Right kidney (tissue), 1 donor: ENCODE results near the gene CD8A.
"Not testable (repeated sequence)": the region's sequence is repeated elsewhere in the genome, so short reads cannot be mapped to it uniquely, and the experiment has no call there.

ENCODE experiments used
- DNase-seq: peaks from one replicate; pipeline ENCODE4 v3.0.0-alpha.2; 2016

Gene CD8A

DNA sequence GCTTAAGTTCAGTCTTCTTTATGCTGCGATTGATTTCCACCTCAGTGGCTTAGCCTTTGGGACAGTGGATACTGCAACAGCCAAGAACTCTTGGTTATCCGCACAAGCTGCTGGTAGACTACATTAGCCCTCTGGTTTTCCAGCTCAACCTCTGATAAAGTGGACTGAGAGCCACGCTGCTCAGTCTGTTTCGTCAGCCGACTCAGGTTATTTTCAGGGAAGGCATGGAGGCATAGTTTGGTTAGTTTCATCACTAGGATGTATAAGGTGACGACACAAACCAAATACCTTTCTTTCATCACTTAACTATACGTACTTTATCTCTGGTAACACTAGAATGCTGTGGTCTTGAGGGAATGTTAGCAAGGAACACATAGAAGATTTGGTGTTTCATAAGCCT, 14.2 kb downstream of the CD8A start:
- no peak for DNase-seq

DNA sequence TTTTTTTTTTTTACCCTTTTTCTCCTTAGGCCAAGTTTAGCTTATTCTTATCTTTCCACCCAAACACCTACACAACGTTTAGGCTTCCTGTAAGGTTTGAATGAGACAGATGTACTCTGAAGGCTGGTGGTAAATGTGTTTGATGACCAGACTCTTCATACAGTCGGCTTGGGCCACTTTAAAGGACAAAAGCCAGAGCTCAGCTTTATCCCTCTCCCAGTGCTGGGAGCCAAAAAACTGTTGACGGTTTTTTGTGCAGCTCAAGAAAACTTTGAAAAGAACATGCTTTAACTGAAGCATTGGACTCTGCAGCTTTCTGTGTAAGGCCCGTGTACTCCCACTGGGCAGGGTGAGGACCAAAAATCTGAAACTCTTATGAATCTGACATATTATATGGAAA, 15.4 kb downstream of the CD8A start:
- no peak for DNase-seq

DNA sequence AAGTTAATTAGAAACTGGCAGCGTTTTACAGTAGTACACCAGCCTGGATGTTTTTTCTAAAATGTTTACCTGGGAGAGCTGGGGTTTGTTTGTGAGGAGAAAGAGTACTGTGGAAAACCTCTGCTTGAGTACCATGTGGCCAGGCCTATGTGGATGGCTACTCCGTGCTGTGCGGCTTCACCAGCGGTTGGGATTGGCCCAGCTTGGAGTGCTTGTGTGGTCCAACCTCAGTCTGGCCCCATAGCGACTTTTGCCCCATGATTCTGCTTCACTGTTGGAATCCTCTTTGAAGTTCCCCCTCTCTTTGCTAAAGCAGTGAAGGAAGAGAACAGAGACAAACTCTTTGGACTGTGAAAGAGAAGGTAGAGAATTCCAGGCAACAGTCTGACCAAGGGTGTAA, 15.9 kb downstream of the CD8A start:
- no peak for DNase-seq

DNA sequence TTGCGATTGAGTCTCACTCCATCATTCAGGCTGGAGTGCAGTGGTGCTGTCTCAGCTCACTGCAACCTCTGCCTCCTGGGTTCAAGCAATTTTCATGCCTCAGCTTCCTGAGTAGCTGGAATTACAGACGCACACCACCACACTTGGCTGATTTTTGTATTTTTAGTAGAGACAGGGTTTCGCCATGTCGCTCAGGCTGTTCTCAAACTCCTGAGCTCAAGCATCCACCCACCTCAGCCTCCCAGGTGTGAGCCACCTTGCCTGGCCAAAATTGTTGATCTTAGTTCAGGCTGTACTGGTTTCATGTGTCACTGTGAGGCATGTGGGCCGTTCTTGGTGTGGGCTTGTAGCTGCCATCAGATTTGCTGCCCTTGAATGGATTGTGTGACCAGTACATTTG, 18.1 kb downstream of the CD8A start:
- DNase-seq: no peak

DNA sequence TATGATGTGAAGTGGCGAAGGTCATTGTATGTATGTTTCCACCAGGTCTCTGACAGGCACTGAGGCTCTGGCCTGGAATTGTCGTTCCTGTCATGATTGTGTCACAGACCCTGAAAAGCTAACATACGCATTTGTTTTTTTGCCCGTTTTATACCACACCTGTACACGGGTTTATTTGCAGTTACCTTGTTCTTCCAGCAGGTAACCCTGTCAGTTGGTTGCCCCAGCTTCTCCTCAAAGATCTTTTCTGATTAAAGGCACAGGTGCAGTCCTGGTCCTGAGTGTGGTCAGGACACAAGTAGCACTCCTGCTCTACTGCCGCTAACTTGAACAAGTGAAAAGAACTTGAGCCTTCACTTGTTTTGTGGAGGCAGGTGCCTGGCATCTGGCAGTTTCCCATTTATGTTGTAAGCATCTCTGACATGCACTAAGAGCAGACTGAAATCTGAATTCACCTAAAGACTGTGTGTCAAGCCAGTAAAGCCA, 19.9 kb downstream of the CD8A start:
- DNase-seq: no peak

DNA sequence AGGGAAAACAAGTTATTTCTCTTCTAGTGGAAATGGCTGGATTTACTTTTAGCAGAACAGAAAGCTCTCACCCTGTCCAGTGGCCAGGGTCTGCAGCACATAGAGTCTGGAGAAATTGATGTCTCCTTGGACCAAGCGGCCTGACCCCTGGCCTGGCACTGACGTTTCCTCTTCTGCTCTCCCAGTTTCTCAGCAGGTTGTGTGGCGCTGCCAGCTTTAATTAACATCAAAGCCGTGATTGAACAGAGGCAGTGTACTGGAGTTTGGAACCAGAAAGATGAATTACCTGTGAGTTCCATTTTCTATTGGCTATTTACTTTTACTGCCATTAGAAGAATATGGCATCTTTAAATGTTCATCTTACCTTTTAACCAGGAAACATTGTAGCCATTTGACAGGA, 20.9 kb downstream of the CD8A start:
- no peak for DNase-seq

DNA sequence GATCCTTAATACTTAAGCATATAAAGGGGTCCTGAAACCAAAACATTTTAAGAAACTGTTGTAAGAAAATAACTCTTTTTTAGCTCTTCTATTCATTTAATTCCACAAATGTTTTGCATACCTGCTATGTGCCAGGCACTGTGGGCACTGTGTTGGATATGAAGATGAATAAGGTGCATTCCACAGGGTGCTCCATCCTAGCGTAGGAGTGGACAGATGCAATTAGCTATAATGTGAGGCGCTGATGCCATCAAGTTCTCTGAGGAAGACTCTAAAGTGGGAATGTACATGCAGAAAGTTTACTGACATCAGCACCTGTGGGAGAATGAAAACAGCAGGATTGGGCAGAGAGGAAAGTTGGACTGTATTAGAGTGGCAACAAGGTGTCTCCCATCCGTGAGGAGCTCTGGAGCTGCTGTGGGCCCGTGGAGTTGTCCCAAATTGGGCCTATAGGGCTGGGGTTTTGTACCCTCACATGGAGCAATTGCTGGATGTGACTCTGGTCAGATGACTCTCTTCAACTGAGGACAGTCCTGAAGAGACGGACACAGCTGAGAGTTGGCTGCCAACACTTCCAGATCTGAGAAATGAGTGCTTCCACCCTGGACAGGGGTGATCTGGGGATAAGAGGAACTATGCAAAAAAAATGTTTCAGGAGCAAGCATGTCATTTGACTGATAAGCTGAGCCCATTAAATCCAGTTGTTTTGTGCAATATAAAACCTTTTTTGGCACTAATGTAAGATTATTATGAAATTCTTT, 22.3 kb downstream of the CD8A start:
- no peak for DNase-seq

DNA sequence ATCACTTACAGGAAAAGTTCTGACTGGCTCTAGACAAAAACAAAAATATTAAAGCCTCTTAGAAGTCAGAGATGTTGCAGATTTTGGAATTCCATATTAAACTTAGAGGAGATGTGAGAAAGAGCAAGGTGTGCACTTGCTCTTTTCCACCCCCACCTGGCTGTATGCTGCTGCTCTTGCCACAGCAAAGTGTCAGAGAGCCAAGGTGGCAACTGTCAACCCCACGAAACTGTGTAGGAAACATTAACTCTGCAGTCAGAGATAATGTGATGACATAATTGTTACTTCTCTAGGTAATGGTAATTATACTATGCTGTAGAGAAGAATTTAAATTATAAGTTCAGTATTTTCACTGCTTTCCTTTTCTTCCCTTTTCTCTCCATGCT, 25.4 kb downstream of the CD8A start:
- DNase-seq: no peak

DNA sequence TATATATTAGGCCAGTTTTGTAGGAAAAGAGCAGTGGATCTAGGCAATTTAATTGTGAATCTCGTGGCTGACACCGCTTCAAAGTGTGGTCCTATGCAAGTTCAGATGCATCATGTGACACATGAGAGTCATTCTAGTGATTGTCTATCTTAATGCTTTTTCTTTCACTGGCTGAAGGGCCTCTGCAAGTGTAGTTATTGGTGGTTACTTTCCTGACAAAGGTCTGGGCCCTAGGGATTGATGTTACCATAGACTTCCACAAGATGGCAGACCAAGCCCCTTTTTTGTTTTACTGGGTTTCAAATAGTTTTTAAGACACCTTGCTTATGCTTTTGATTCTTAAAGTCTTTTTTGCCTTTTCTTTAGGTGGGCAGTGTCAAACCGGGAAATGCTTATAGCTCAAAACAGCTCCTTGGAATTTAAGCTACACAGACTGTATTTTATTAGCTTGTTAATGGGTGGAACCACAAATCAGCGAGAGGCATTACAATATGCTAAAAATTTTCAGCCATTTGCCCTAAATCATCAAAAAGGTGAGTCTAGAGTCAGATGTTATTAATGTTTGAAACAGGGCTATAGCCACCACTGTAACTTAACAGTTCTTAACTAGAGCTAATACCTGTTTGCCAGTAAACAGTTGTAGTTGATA, 25.9 kb downstream of the CD8A start:
- no peak for DNase-seq

DNA sequence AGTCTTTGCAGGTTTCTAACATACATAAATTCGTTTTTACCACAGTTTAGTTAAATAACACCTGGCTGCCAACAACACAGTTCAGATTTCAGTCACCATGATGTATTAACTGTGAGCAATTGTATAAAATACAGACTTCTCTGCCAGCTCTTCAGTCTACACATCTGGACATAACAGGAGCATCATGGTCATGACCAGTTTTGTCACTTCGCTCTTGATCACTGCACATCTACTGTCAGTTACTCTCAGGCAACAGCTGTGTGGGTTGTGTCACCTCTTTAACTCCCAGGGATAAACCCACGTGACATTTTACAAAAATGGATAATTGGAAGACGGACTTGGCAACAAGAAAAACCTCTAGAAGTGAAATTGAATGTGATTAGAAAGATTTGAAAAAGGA, 30.3 kb downstream of the CD8A start:
- DNase-seq: no peak

DNA sequence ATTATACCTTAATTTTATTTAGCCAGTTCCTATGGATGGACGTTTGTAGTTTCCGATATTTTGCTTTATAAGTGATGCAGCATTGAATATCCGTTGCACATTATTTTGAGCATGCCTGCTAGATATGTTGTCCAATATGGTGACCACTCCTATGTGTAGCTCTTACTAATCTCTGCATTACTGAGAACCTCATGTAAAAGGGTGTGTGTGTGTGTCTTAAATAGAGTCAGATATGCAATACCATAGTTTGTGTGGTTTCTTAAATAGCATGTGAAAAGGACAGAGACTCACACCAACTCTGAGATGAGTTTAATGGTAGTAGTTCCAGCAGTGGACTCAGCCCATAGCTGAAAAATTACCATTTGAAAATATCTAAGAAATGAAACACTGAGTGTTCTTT, 32.3 kb downstream of the CD8A start:
- DNase-seq: no peak

DNA sequence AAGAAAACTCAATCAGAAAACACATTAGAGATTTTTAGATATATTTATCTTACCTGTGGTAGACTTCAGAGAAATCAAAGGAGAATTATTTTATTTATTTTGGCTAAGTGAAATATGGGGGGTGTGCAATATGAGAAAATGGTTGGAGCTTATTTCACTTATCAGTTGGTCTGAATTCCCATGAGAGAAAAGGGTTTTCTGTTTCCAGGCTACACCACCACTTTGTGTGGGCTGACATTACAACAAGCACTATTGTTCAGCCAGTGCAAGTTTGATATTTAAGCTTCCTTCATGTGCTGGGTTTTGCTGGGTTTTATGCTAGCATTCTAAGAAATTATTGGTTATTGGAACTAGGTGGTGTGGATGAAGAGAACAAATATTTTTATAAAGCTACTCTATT, 37.1 kb downstream of the CD8A start:
- DNase-seq: no peak

DNA sequence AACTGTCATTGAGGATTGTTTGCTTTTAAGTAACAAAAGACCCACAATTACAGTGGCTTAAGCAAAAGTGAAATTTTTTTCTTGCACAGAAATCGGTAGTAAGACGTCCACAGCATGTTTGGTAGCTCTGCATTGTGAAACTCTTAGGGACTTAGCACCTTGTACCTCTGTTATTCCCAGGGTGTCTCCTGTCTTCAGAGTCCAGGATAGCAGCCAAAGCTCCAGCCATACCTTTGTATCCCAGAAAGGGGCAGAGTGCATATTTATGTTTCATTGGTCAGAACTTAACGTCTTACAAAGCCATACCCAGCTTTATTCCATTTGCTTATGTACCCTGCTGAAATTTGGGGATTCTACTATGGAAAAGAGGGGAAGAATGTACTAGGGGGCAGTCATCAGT, 37.8 kb downstream of the CD8A start:
- no peak for DNase-seq

DNA sequence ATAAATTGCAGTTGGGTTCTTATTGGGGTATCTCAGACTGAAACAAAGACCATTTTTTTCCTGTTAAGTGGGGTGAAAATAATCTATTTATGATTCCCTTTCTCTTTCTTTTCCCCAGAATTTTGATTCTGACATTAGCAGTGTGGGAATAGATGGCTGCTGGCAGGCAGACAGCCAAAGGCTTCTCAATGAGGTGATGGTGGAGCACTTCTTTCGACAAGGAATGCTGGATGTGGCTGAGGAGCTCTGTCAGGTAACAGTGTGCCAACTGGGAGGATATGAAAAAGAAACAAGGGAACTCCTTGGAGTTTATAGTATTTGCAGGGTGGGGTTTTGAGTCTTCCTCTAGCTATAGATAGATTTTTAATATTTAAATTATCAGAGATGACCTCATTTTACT, 38.9 kb downstream of the CD8A start:
- DNase-seq: no peak

DNA sequence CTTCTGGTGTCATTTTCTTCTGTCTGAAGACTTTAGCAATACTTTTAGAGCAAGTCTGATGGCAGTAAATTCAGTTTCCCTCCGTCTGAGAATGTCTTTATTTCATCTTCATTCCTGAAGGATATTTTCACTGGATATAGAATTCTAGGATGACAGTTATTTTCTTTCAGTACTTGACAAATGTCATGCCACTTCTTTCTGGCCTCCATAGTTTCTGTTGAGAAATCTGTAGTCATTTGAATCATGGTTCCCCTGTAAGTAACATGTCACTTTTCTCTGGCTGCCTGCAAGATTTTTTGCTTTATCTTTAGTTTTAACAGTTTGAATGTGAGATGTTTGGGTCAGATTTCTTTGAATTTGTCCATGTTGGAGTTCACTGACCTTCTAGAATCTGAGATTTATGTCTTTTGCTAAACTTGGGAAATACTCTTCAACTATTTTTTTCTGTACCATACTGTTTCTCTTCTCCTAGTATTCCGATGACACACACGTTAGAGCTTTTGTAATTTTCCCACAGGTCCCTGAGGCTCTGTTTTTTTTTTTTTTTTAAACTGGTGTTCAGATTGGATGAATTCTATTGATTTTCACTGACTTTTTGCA, 40.4 kb downstream of the CD8A start:
- no peak for DNase-seq

DNA sequence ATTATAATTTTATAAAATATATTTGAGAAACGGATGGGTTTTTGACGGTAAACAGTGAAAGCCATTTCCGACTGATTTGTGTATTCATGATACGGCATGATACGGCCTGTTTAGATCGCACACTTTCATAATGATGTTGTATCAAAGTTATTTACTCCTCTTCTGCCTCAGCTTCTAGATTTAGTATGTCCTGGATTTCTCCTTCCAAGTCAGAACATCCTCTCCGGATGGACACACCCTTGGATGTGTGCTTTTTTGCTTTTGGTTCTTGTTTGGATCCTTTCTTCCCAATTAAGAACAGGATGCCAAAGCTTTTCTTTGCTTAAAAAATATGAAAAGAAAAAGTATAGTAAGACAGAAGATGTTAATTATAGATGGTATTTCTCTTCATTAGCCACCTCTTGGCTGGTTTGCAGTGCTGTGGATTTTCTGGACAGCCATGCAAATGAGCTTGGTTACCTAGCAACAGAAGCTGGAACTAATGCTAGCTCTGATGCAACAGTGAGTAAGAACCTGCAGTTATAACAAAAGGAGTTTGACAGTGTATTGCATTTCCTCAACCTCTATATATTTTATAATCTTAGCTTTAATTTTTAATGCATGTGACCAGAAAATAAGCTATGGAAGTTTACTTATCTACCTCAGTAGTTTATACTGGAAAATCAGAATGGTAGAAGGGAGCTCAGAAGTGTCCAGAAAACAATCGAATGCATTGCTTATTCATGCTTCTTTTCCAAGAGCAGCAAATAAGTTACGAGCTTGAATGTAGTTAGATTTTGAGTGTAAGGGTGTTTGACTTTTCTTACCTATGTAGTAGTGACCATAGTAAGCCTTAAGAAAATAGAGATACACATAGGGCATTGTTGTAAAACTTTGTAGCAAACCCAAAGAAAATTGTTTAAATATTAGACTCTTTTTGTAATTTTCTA, 42.7 kb downstream of the CD8A start:
- no peak for DNase-seq

DNA sequence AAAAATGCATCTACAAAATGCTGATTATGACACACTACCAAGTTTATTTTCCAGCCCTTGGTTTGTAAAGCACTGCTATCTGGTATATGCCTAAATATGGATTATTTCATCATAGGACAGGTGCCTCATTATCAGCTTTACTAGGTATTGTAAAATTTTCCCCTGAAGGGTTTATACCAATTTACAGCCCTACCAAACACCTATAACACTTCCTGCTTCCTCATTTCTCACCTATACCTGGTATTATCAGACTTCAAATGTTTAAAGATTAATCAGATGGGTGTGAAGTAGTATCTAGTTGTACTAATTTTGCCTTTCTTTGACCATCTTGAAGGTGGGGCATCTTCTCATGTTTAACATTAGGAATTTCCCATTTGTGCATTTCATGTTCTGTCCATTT, 43.8 kb downstream of the CD8A start:
- DNase-seq: no peak

DNA sequence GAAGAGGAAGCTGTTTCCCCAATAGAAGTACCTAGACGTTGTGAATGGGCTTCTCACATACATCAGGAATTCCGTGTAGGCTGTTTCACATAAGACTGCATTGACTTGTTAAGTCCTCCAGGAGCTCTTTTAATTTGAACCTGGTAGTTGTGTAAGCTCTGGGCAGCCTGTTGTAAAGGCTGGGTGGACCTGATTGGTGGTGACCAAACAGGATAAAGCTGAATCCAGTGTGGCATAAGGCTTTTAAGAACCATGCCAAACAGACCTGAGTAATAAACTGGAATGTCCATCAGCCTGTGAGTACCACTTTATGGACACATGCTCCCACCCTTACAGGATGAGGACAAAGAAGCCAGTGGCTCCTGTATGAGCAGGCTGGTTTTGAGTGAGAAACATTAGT, 46.6 kb downstream of the CD8A start:
- DNase-seq: no peak

DNA sequence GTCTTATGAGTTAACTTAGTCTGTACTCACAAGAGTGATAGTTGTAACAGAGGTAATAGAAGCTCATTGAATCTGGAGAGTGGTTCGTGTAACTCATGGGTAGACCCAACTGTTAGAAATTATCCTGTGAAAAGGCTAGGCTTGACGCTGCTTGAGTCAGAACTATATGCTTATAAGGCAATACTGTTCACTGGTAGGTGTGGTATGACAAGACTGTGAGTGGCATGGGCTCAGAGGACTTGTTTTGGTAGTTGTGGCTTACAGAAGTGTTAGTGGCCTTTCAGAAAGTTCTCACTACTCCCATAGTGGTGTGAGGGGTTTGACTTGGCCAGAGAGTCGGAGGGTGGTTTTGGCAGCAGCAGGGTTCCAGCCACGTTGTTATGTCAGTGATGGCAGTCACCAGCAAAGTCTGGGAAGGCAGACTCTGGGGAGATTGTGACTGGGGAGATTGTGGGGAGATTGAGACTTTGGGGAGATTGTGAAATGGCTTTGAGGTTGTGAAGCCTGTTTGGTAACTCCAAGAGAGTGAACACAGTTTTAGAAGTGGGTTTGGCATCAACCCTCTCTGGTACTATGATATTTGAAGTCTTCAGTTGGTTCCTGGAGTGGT, 48.7 kb downstream of the CD8A start:
- not testable (repeated sequence) for DNase-seq

DNA sequence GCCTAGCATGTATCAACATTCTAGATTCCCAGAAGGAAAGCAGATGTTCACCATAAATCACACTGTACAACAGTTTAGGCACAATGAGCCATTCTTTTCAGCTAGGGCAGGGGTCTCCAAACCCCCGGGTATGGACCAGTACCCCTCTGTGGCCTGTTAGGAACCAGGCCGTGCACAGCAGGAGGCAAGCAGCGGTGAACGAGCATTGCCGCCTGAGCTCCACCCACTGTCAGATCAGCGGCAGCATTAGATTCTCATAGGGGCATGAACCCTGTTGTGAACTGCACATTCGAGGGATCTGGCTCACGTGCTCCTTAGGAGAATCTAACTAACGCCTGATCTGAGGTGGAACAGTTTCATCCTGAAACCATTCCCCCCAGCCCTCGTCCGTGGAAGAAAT, 50.8 kb downstream of the CD8A start:
- DNase-seq: not testable (repeated sequence)

DNA sequence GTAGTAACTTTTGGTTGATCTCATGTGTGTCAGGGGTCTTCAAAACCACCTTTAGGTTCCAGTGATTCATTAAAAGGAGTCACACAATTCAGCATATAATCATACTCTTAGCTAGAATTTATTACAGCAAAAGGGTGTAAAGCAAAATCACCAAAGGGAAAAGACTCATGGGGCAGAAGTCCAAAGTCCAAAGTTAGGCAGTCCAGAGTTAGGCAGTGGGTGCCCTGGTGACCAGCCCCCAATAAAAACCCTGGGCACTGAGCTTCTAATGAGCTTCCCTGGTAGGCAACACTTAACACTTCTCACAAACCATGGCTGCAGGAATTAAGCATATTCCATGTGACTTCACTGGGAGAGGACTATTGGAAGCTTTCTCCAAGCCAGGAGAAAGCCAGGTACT, 51.2 kb downstream of the CD8A start:
- DNase-seq: not testable (repeated sequence)

DNA sequence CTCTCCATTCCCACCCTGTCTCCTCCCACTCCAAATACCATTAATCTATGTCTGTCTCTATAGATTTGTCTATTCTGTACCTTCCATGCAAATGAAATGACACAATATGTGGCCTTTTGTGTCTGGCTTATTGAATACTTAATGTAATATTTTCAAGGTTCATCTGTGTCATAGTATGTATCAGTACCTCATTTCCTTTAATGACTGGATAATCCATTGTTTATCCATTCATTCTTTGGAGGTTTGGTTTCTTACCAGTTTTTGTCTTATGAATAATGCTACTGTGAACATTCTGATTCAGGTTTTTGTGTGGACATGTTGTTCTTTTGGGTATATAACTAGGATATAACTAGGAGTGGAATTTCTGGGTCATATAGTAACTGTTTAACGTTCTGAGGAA, 55.8 kb downstream of the CD8A start:
- not testable (repeated sequence) for DNase-seq
